SK-N-SH (cell line): Measurements from ENCODE around the gene FAM114A1. TPM values are rescaled to one million over a fixed set of nuclear protein-coding genes. Genes with fewer than 3 reads are reported as not detected.

Experiments
- CTCF ChIA-PET: fragments of 300-600, 350-600 bp; formaldehyde crosslinking; extraction: SDS; loops from one replicate; lab custom pipeline; 2021; lab: Yijun Ruan, JAX
- POLR2A ChIA-PET: fragments of 350-600 bp; sonication (Branson Sonifier 250); formaldehyde crosslinking; extraction: SDS; loops from one replicate; lab custom pipeline; 2020; ENCODE audit warnings: antibody characterized with exemption, inconsistent platforms; lab: Yijun Ruan, JAX
- DNase-seq: peaks from one replicate; pipeline ENCODE4 v3.0.0; 2012
- H2AFZ ChIP-seq: fragments of 200-600 bp; sonication (generic); 2 replicates; pipeline ENCODE4 v1.8.1; 2016; ENCODE audit warnings: antibody characterized with exemption, mild to moderate bottlenecking, low read depth
- H3F3A ChIP-seq: fragments of 200-600 bp; sonication (generic); replicated peaks from 2 replicates; pipeline ENCODE3; 2016; ENCODE audit warnings: antibody characterized with exemption, mild to moderate bottlenecking; ENCODE audit not compliant: insufficient read depth
- H3K27ac ChIP-seq, 2 experiments: fragments of 200-500 bp in 1 of 2; fragments of 200-600 bp in 1 of 2; sonication (Bioruptor generic) in 1 of 2; sonication (generic), shearing (Covaris generic) in 1 of 2; 2 replicates each; pipeline versions ENCODE4 v1.5.1 to v1.6.1; 2014 to 2016; ENCODE audit warnings: low read depth in 2 of 2, inconsistent platforms in 1 of 2, low read length in 1 of 2, mild to moderate bottlenecking in 1 of 2, mixed read lengths in 1 of 2
- H3K27me3 ChIP-seq: fragments of 200-600 bp; sonication (generic), shearing (Covaris generic); 2 replicates; pipeline ENCODE4 v1.6.1; 2016; ENCODE audit warnings: mixed run types; ENCODE audit not compliant: insufficient read depth
- H3K36me3 ChIP-seq, 2 experiments: fragments of 200-500 bp in 1 of 2; fragments of 200-600 bp in 1 of 2; sonication (Bioruptor generic) in 1 of 2; sonication (generic) in 1 of 2; replicated peaks in 1 of 2; 2 replicates each; pipeline versions ENCODE3 to v1.5.1; 2014 to 2016; ENCODE audit warnings: low read length in 1 of 2, mild to moderate bottlenecking in 1 of 2; ENCODE audit not compliant: insufficient read depth in 2 of 2, control insufficient read depth in 1 of 2
- H3K4me1 ChIP-seq, 2 experiments: fragments of 200-500 bp in 1 of 2; fragments of 200-600 bp in 1 of 2; sonication (Bioruptor generic) in 1 of 2; sonication (generic), shearing (Covaris generic) in 1 of 2; 2 replicates each; pipeline versions ENCODE4 v1.5.1 to v1.6.1; 2014 to 2016; ENCODE audit warnings: low read depth in 1 of 2, low read length in 1 of 2, mixed run types in 1 of 2; ENCODE audit not compliant: insufficient read depth in 2 of 2, control insufficient read depth in 1 of 2
- H3K4me2 ChIP-seq: fragments of 200-600 bp; sonication (generic), shearing (Covaris generic); 2 replicates; pipeline ENCODE4 v1.6.1; 2017; ENCODE audit warnings: mixed run types
- H3K4me3 ChIP-seq, 2 experiments: fragments of 200-500 bp in 1 of 2; fragments of 200-600 bp in 1 of 2; sonication (Bioruptor generic) in 1 of 2; sonication (generic), shearing (Covaris generic) in 1 of 2; 2 replicates each; pipeline versions ENCODE4 v1.5.1 to v1.8.1; 2014 to 2016; ENCODE audit warnings: low read depth in 2 of 2, inconsistent platforms in 1 of 2, low read length in 1 of 2, mild to moderate bottlenecking in 1 of 2, mixed read lengths in 1 of 2, moderate library complexity in 1 of 2
- H3K79me2 ChIP-seq: fragments of 200-600 bp; sonication (generic); 2 replicates; pipeline ENCODE4 v1.8.1; 2017; ENCODE audit warnings: mild to moderate bottlenecking; ENCODE audit not compliant: insufficient read depth
- H3K9ac ChIP-seq: fragments of 200-600 bp; sonication (generic); 2 replicates; pipeline ENCODE4 v1.6.1; 2017; ENCODE audit warnings: mixed run types
- H3K9me2 ChIP-seq: fragments of 200-600 bp; sonication (generic); 2 replicates; pipeline ENCODE4 v1.6.1; 2017; ENCODE audit warnings: mixed run types
- H3K9me3 ChIP-seq: fragments of 200-600 bp; sonication (generic); 2 replicates; pipeline ENCODE4 v1.6.1; 2017; ENCODE audit warnings: mixed run types, mild to moderate bottlenecking, moderate library complexity
- H4K20me1 ChIP-seq: fragments of 200-600 bp; sonication (generic); 2 replicates; pipeline ENCODE4 v1.6.1; 2017; ENCODE audit warnings: mild to moderate bottlenecking, mixed run types; ENCODE audit not compliant: insufficient read depth
- CHD2 ChIP-seq: fragments of 150-350 bp; IDR thresholded peaks from 2 replicates; pipeline ENCODE4 v1.6.1; 2018; ENCODE audit warnings: low read length; ENCODE audit not compliant: partially characterized antibody
- ELF1 ChIP-seq: IDR thresholded peaks from 2 replicates; pipeline ENCODE4 v1.4.0; 2012
- EP300 ChIP-seq, 2 experiments: IDR thresholded peaks; 2 replicates each; pipeline versions ENCODE4 v1.4.0 to v1.6.1; 2012; ENCODE audit warnings: borderline replicate concordance in 1 of 2, low read depth in 1 of 2, low read length in 1 of 2
- EZH2phosphoT487 ChIP-seq: fragments of 200-600 bp; sonication (generic); IDR thresholded peaks from 2 replicates; pipeline ENCODE4 v1.6.1; 2017; ENCODE audit warnings: low read depth, mixed run types, mild to moderate bottlenecking, antibody characterized with exemption, moderate library complexity, borderline replicate concordance
- FOSL2 ChIP-seq: IDR thresholded peaks from 2 replicates; pipeline ENCODE4 v1.4.0; 2012; ENCODE audit warnings: low read depth, mild to moderate bottlenecking, moderate library complexity, borderline replicate concordance
- FOXJ3 ChIP-seq: sonication (generic); formaldehyde crosslinking; IDR thresholded peaks from 2 replicates; pipeline ENCODE4 v1.5.1; 2020; ENCODE audit warnings: mild to moderate bottlenecking, missing genetic modification reagents
- FOXM1 ChIP-seq: IDR thresholded peaks from 2 replicates; pipeline ENCODE4 v1.4.0; 2012; ENCODE audit warnings: low read depth, mild to moderate bottlenecking
- GATA2 ChIP-seq: sonication (generic); formaldehyde crosslinking; IDR thresholded peaks from 2 replicates; pipeline ENCODE4 v1.5.0; 2020; ENCODE audit warnings: mild to moderate bottlenecking, missing genetic modification reagents
- JUND ChIP-seq: IDR thresholded peaks from 2 replicates; pipeline ENCODE4 v1.4.0; 2012
- MAX ChIP-seq: IDR thresholded peaks from 2 replicates; pipeline ENCODE4 v1.4.0; 2012; ENCODE audit warnings: low read depth
- MXI1 ChIP-seq: IDR thresholded peaks from 2 replicates; pipeline ENCODE4 v1.6.1; 2012; ENCODE audit warnings: mild to moderate bottlenecking, low read depth, low read length, improper control_type of control experiment
- NFIC ChIP-seq: IDR thresholded peaks from 2 replicates; pipeline ENCODE4 v1.4.0; 2012; ENCODE audit warnings: borderline replicate concordance
- NRF1 ChIP-seq: IDR thresholded peaks from 2 replicates; pipeline ENCODE4 v1.6.1; 2012; ENCODE audit warnings: low read depth, mild to moderate bottlenecking, low read length
- PBX3 ChIP-seq: IDR thresholded peaks from 2 replicates; pipeline ENCODE4; 2012
- POLR2AphosphoS5 ChIP-seq: IDR thresholded peaks from 2 replicates; pipeline ENCODE4 v1.6.1; 2012; ENCODE audit warnings: low read depth, low read length
- RAD21 ChIP-seq: IDR thresholded peaks from 2 replicates; pipeline ENCODE4 v1.6.1; 2012; ENCODE audit warnings: mild to moderate bottlenecking, low read length
- RCOR1 ChIP-seq: fragments of 150-350 bp; IDR thresholded peaks from 2 replicates; pipeline ENCODE4 v1.6.1; 2017; ENCODE audit warnings: antibody characterized with exemption, low read length
- RFX5 ChIP-seq: IDR thresholded peaks from 2 replicates; pipeline ENCODE4 v1.6.1; 2012; ENCODE audit warnings: mild to moderate bottlenecking, improper control_type of control experiment, low read length
- RXRA ChIP-seq: IDR thresholded peaks from 2 replicates; pipeline ENCODE4 v1.4.0; 2012; ENCODE audit warnings: low read depth, mild to moderate bottlenecking, borderline replicate concordance
- TAF1 ChIP-seq: IDR thresholded peaks from 2 replicates; pipeline ENCODE4 v1.6.1; 2012; ENCODE audit warnings: low read depth, mild to moderate bottlenecking, low read length, moderate library complexity, borderline replicate concordance
- TCF12 ChIP-seq: IDR thresholded peaks from 2 replicates; pipeline ENCODE4 v1.4.0; 2012
- TEAD4 ChIP-seq: IDR thresholded peaks from 2 replicates; pipeline ENCODE4 v1.4.0; 2012; ENCODE audit warnings: mild to moderate bottlenecking, borderline replicate concordance; ENCODE audit not compliant: insufficient read depth
- YY1 ChIP-seq: IDR thresholded peaks from 2 replicates; pipeline ENCODE4 v1.4.0; 2012; ENCODE audit warnings: low read depth, mild to moderate bottlenecking
- WGBS: methylation state at CpG from one replicate; pipeline ENCODE4 v1.1.6; 2017; ENCODE audit warnings: low lambda C conversion rate; 5-methylcytosine and 5-hydroxymethylcytosine counted together
- polyA plus RNA-seq, 3 experiments: library from polyadenylated mRNA; depleted of rRNA; stranded (reverse); fragments of >200 nt; gene quantifications; 2 replicates each; pipeline ENCODE4 v1.2.3, GENCODE V29; 2012
- TF ChIP-seq, protein P1 (sequence below): fragments of 150-350 bp; IDR thresholded peaks from 2 replicates; pipeline ENCODE4 v1.6.1; 2017; ENCODE audit warnings: antibody characterized with exemption, low read length, low read depth, borderline replicate concordance
- TF ChIP-seq, protein P2 (sequence below): fragments of 200-600 bp; sonication (generic); IDR thresholded peaks from 2 replicates; pipeline ENCODE4 v1.6.1; 2017; ENCODE audit warnings: antibody characterized with exemption, mild to moderate bottlenecking, moderate library complexity
- TF ChIP-seq, protein P3 (sequence below): IDR thresholded peaks from 2 replicates; pipeline ENCODE4 v1.6.1; 2012; ENCODE audit warnings: mild to moderate bottlenecking, low read depth, low read length, moderate library complexity

The FAM114A1 gene
- polyA plus RNA-seq, 1 of the 3 experiments (the other 2 are of a cell fraction), result 54.2 TPM

GRCh38 chr4:38884254-38884653 lies 16.6 kb downstream of the FAM114A1 start (continued):
- TF ChIP-seq YY1, result no peak
- TF ChIP-seq EP300 (IDR thresholded peaks at IDR 0.05; ENCODE audit: borderline replicate concordance in 1 of 2, low read depth in 1 of 2, low read length in 1 of 2), result no peak
- TF ChIP-seq, all 33 proteins: peak for 0

- Histone ChIP-seq H2AFZ (no peak overlapping the region), H3K4me3 (no peak overlapping the region), H3K27me3 (no peaks in the 10 kb centered on the region), H4K20me1 (peaks cover 7% of the 10 kb centered on the region), H3K9me3 (no peaks in the 10 kb centered on the region), H3F3A (peaks cover 31% of the 10 kb centered on the region), H3K79me2 (peaks cover 12% of the 10 kb centered on the region), H3K36me3 (peaks cover 0 to 35% of the 10 kb centered on the region in 2 experiments), H3K4me2 (peak overlapping the region; percentile 54), H3K4me1 (peaks cover 0 to 19% of the 10 kb centered on the region in 2 experiments; a peak in 2 of 4 replicates), H3K9ac (peak overlapping the region; percentile 55; the same call in 1 of the 2 replicates), H3K9me2 (no peaks in the 10 kb centered on the region), H3K27ac (peak overlapping the region; percentile 65 to 94; a peak in 3 of 4 replicates)
- 18% methylated on average over 1 of the region's 1 CpG for WGBS
- CTCF ChIA-PET, result interaction anchor here (0.6 to 2.5 kb wide), 5 partner anchors 14 to 246 kb away, joined by 3 to 8 read pairs (median 5); no protein-coding TSS in a partner anchor
- POLR2A ChIA-PET, result no interaction called here
- no peak for DNase-seq
- TF ChIP-seq CHD2 (no peak), NRF1 (no peak), EZH2phosphoT487 (no peak; the same call in 1 of the 2 replicates), EP300 (IDR thresholded peaks at IDR 0.05; ENCODE audit: borderline replicate concordance in 1 of 2, low read depth in 1 of 2, low read length in 1 of 2) (peak; percentile 75 to 94), FOXM1 (peak; percentile 81), MAX (peak; percentile 46; the same call in 1 of the 2 replicates), TCF12 (peak; percentile 98), JUND (peak; percentile 98), YY1 (peak; percentile 48; the same call in 1 of the 2 replicates), RAD21 (no peak), RXRA (no peak), RFX5 (no peak), PBX3 (peak; percentile 99), TAF1 (no peak), FOSL2 (peak; percentile 94), NFIC (peak; percentile 52; the same call in 1 of the 2 replicates), POLR2AphosphoS5 (peak; percentile 93), TEAD4 (peak; percentile 95), FOXJ3 (CRISPR knock-in tag) (no peak), ELF1 (no peak), GATA2 (CRISPR knock-in tag) (no peak), MXI1 (no peak), RCOR1 (peak; percentile 60)
- TF ChIP-seq, protein P1, sequence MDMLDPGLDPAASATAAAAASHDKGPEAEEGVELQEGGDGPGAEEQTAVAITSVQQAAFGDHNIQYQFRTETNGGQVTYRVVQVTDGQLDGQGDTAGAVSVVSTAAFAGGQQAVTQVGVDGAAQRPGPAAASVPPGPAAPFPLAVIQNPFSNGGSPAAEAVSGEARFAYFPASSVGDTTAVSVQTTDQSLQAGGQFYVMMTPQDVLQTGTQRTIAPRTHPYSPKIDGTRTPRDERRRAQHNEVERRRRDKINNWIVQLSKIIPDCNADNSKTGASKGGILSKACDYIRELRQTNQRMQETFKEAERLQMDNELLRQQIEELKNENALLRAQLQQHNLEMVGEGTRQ, result no peak
- TF ChIP-seq, protein P2, sequence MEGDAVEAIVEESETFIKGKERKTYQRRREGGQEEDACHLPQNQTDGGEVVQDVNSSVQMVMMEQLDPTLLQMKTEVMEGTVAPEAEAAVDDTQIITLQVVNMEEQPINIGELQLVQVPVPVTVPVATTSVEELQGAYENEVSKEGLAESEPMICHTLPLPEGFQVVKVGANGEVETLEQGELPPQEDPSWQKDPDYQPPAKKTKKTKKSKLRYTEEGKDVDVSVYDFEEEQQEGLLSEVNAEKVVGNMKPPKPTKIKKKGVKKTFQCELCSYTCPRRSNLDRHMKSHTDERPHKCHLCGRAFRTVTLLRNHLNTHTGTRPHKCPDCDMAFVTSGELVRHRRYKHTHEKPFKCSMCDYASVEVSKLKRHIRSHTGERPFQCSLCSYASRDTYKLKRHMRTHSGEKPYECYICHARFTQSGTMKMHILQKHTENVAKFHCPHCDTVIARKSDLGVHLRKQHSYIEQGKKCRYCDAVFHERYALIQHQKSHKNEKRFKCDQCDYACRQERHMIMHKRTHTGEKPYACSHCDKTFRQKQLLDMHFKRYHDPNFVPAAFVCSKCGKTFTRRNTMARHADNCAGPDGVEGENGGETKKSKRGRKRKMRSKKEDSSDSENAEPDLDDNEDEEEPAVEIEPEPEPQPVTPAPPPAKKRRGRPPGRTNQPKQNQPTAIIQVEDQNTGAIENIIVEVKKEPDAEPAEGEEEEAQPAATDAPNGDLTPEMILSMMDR, result no peak
- TF ChIP-seq, protein P3, sequence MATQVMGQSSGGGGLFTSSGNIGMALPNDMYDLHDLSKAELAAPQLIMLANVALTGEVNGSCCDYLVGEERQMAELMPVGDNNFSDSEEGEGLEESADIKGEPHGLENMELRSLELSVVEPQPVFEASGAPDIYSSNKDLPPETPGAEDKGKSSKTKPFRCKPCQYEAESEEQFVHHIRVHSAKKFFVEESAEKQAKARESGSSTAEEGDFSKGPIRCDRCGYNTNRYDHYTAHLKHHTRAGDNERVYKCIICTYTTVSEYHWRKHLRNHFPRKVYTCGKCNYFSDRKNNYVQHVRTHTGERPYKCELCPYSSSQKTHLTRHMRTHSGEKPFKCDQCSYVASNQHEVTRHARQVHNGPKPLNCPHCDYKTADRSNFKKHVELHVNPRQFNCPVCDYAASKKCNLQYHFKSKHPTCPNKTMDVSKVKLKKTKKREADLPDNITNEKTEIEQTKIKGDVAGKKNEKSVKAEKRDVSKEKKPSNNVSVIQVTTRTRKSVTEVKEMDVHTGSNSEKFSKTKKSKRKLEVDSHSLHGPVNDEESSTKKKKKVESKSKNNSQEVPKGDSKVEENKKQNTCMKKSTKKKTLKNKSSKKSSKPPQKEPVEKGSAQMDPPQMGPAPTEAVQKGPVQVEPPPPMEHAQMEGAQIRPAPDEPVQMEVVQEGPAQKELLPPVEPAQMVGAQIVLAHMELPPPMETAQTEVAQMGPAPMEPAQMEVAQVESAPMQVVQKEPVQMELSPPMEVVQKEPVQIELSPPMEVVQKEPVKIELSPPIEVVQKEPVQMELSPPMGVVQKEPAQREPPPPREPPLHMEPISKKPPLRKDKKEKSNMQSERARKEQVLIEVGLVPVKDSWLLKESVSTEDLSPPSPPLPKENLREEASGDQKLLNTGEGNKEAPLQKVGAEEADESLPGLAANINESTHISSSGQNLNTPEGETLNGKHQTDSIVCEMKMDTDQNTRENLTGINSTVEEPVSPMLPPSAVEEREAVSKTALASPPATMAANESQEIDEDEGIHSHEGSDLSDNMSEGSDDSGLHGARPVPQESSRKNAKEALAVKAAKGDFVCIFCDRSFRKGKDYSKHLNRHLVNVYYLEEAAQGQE, result no peak
Measured at GRCh38 chr4:38889143-38889542, 21.5 kb downstream of the FAM114A1 start.
